IMR-90 (cell line): ENCODE measurements around the gene RPN2. TPM values are rescaled to one million over a fixed set of nuclear protein-coding genes. Genes with fewer than 3 reads are reported as not detected.

ENCODE experiments used
- ATAC-seq: fragments of 200-7000 bp; cut with Tn5 transposase; 2 replicates; pipeline ENCODE4 v1.9.1; 2020; ENCODE audit warnings: low read depth, mild to moderate bottlenecking, moderate library complexity
- BruUV-seq: library from RNA; stranded (reverse); fragments of 400-500 nt; replicated peaks from 2 replicates; lab custom pipeline; 2021; lab: Mats Ljungman, UMichigan
- CTCF ChIA-PET: fragments of 300-600 bp; formaldehyde crosslinking; extraction: SDS; loops from one replicate; lab custom pipeline; 2021; ENCODE audit warnings: antibody characterized with exemption; lab: Yijun Ruan, JAX
- POLR2A ChIA-PET: fragments of 300-600 bp; sonication (Branson Sonifier 250); formaldehyde crosslinking; loops from one replicate; lab custom pipeline; 2022; ENCODE audit warnings: antibody characterized with exemption; ENCODE audit not compliant: unreplicated experiment; lab: Charles Lee
- DNase-seq: peaks from one replicate; pipeline ENCODE4 v3.0.0; 2013
- H2AFZ ChIP-seq: replicated peaks from 2 replicates; pipeline ENCODE3; 2013; ENCODE audit warnings: low read length, mild to moderate bottlenecking; ENCODE audit not compliant: poor library complexity
- H2AK5ac ChIP-seq: 2 replicates; pipeline ENCODE4 v1.6.1; 2013; ENCODE audit warnings: low read depth, low read length, inconsistent platforms
- H2AK9ac ChIP-seq: replicated peaks from 2 replicates; pipeline ENCODE3; 2013; ENCODE audit warnings: mild to moderate bottlenecking, low read depth, low read length, moderate library complexity; ENCODE audit not compliant: poor library complexity
- H2BK120ac ChIP-seq: 2 replicates; pipeline ENCODE4 v1.6.1; 2013; ENCODE audit warnings: low read depth, low read length, inconsistent platforms
- H2BK15ac ChIP-seq: 3 replicates; pipeline ENCODE4 v1.6.1; 2013; ENCODE audit warnings: low read depth, low read length, inconsistent platforms
- H2BK20ac ChIP-seq: 2 replicates; pipeline ENCODE4 v1.6.1; 2013; ENCODE audit warnings: low read depth, mild to moderate bottlenecking, inconsistent platforms, low read length, moderate library complexity
- H2BK5ac ChIP-seq: 2 replicates; pipeline ENCODE4 v1.6.1; 2013; ENCODE audit warnings: mild to moderate bottlenecking, low read depth, low read length, inconsistent platforms; ENCODE audit not compliant: poor library complexity, severe bottlenecking
- H3K14ac ChIP-seq: replicated peaks from 2 replicates; pipeline ENCODE4 v1.6.1; 2013; ENCODE audit warnings: low read depth, low read length, inconsistent platforms
- H3K18ac ChIP-seq: 2 replicates; pipeline ENCODE4 v1.6.1; 2013; ENCODE audit warnings: low read depth, low read length, control low read depth
- H3K23ac ChIP-seq: 2 replicates; pipeline ENCODE4 v1.6.1; 2013; ENCODE audit warnings: low read depth, low read length, inconsistent platforms
- H3K27ac ChIP-seq: 2 replicates; pipeline ENCODE4 v1.5.1; 2013; ENCODE audit warnings: mild to moderate bottlenecking, control low read depth, low read length; ENCODE audit not compliant: insufficient read depth
- H3K27me3 ChIP-seq: 2 replicates; pipeline ENCODE4 v1.6.1; 2013; ENCODE audit warnings: low read length; ENCODE audit not compliant: control insufficient read depth, insufficient read depth
- H3K36me3 ChIP-seq: 2 replicates; pipeline ENCODE4 v1.6.1; 2013; ENCODE audit warnings: low read length, mixed read lengths; ENCODE audit not compliant: control insufficient read depth, insufficient read depth
- H3K4ac ChIP-seq: 2 replicates; pipeline ENCODE4 v1.6.1; 2013; ENCODE audit warnings: low read depth, low read length, inconsistent platforms
- H3K4me1 ChIP-seq: 2 replicates; pipeline ENCODE4 v1.6.1; 2013; ENCODE audit warnings: low read length, mixed read lengths; ENCODE audit not compliant: control insufficient read depth, insufficient read depth
- H3K4me2 ChIP-seq: 2 replicates; pipeline ENCODE4 v1.6.1; 2013; ENCODE audit warnings: low read depth, mild to moderate bottlenecking, control low read depth, low read length, moderate library complexity
- H3K4me3 ChIP-seq: 2 replicates; pipeline ENCODE4 v1.5.1; 2013; ENCODE audit warnings: low read depth, mild to moderate bottlenecking, control low read depth, low read length, moderate library complexity; ENCODE audit not compliant: insufficient read depth
- H3K56ac ChIP-seq: 2 replicates; pipeline ENCODE4 v1.6.1; 2013; ENCODE audit warnings: low read length, inconsistent platforms; ENCODE audit not compliant: insufficient read depth; ENCODE audit errors: extremely low read depth
- H3K79me1 ChIP-seq, 2 experiments: 2 replicates each; pipeline ENCODE4 v1.6.1; 2013; ENCODE audit warnings: low read length in 2 of 2, inconsistent platforms in 1 of 2, low read depth in 1 of 2
- H3K9ac ChIP-seq: 2 replicates; pipeline ENCODE4 v1.6.1; 2013; ENCODE audit warnings: low read depth, low read length, control low read depth
- H3K9me1 ChIP-seq: 2 replicates; pipeline ENCODE4 v1.6.1; 2013; ENCODE audit warnings: low read length, inconsistent platforms; ENCODE audit not compliant: insufficient read depth
- H3K9me3 ChIP-seq: 2 replicates; pipeline ENCODE4 v1.6.1; 2013; ENCODE audit warnings: low read length; ENCODE audit not compliant: control insufficient read depth, insufficient read depth
- H4K20me1 ChIP-seq: 2 replicates; pipeline ENCODE4 v1.6.1; 2013; ENCODE audit warnings: low read length, inconsistent platforms; ENCODE audit not compliant: insufficient read depth
- H4K5ac ChIP-seq: 2 replicates; pipeline ENCODE4 v1.6.1; 2013; ENCODE audit warnings: mild to moderate bottlenecking, low read depth, low read length, control low read depth
- H4K8ac ChIP-seq, 2 experiments: 2 replicates each; pipeline ENCODE4 v1.6.1; 2013; ENCODE audit warnings: low read depth in 2 of 2, low read length in 2 of 2, control low read depth in 1 of 2, inconsistent platforms in 1 of 2
- H4K91ac ChIP-seq: 2 replicates; pipeline ENCODE4 v1.6.1; 2013; ENCODE audit warnings: low read depth, low read length, inconsistent platforms; ENCODE audit not compliant: insufficient read depth
- BHLHE40 ChIP-seq: fragments of 150-350 bp; IDR thresholded peaks from 2 replicates; pipeline ENCODE4 v1.6.1; 2016; ENCODE audit warnings: mild to moderate bottlenecking, low read depth, low read length
- CEBPB ChIP-seq: IDR thresholded peaks from 2 replicates; pipeline ENCODE4 v1.6.1; 2012; ENCODE audit warnings: low read depth, low read length, improper control_type of control experiment
- CHD1 ChIP-seq: IDR thresholded peaks from 2 replicates; pipeline ENCODE4 v1.6.1; 2012; ENCODE audit warnings: low read depth, low read length, improper control_type of control experiment
- CTCF ChIP-seq: conservative IDR thresholded peaks from 2 replicates; pipeline ENCODE4 v1.5.1; 2012; ENCODE audit warnings: mild to moderate bottlenecking, low read depth, low read length, improper control_type of control experiment
- FOS ChIP-seq: fragments of 150-350 bp; IDR thresholded peaks from 2 replicates; pipeline ENCODE4 v1.6.1; 2016; ENCODE audit warnings: low read depth, low read length
- MAFK ChIP-seq: IDR thresholded peaks from 2 replicates; pipeline ENCODE4 v1.6.1; 2012; ENCODE audit warnings: low read depth, low read length, improper control_type of control experiment
- MAZ ChIP-seq: IDR thresholded peaks from 2 replicates; pipeline ENCODE4 v1.6.1; 2012; ENCODE audit warnings: low read depth, mild to moderate bottlenecking, low read length, improper control_type of control experiment, moderate library complexity, borderline replicate concordance
- MXI1 ChIP-seq: IDR thresholded peaks from 2 replicates; pipeline ENCODE4 v1.6.1; 2012; ENCODE audit warnings: low read depth, mild to moderate bottlenecking, low read length, moderate library complexity, borderline replicate concordance
- NFE2L2 ChIP-seq: fragments of 150-350 bp; IDR thresholded peaks from 2 replicates; pipeline ENCODE4 v1.6.1; 2016; ENCODE audit warnings: low read depth, mild to moderate bottlenecking, low read length
- POLR2A ChIP-seq: IDR thresholded peaks from 2 replicates; pipeline ENCODE4 v1.6.1; 2012; ENCODE audit warnings: mild to moderate bottlenecking, low read depth, low read length
- RAD21 ChIP-seq: IDR thresholded peaks from 2 replicates; pipeline ENCODE4 v1.6.1; 2012; ENCODE audit warnings: low read length, improper control_type of control experiment
- RCOR1 ChIP-seq: IDR thresholded peaks from 2 replicates; pipeline ENCODE4 v1.6.1; 2012; ENCODE audit warnings: mild to moderate bottlenecking, low read length, improper control_type of control experiment; ENCODE audit not compliant: insufficient replicate concordance
- RFX5 ChIP-seq: IDR thresholded peaks from 2 replicates; pipeline ENCODE4 v1.8.0; 2012; ENCODE audit warnings: low read depth, mild to moderate bottlenecking, low read length, moderate library complexity
- SMC3 ChIP-seq: fragments of 150-350 bp; IDR thresholded peaks from 2 replicates; pipeline ENCODE4 v1.6.1; 2016; ENCODE audit warnings: low read depth, mild to moderate bottlenecking, antibody characterized with exemption, low read length, moderate library complexity
- USF2 ChIP-seq: fragments of 150-350 bp; IDR thresholded peaks from 2 replicates; pipeline ENCODE4 v1.6.1; 2017; ENCODE audit warnings: mild to moderate bottlenecking, antibody characterized with exemption, low read length, low read depth
- WGBS, 2 experiments: methylation state at CpG; one replicate each; pipeline versions ENCODE4 v1.1.5 to v1.1.7; 2013; ENCODE audit warnings: missing lambda C conversion rate in 2 of 2; ENCODE audit not compliant: insufficient read length in 1 of 2; ENCODE audit errors: extremely low coverage in 2 of 2; 5-methylcytosine and 5-hydroxymethylcytosine counted together
- dilution Hi-C: fragments of 300-500 bp; cut with HindIII; formaldehyde crosslinking; loops from one replicate; pipeline ENCODE4 v1.14.3; 2018; ENCODE audit warnings: low sequenced_read_pairs; ENCODE audit not compliant: unreplicated experiment
- in situ Hi-C: fragments of 300-500 bp; cut with MboI; formaldehyde crosslinking; loops from 3 replicates; pipeline ENCODE4 v1.14.3; 2019; ENCODE audit warnings: low sequenced_read_pairs, inconsistent platforms, mixed read lengths
- intact Hi-C: fragments of 100-400 bp; cut with micrococcal nuclease; formaldehyde crosslinking; loops from 2 replicates; pipeline ENCODE4 v1.10.0; 2022
- polyA plus RNA-seq, 3 experiments: library from polyadenylated mRNA; depleted of rRNA; stranded (reverse); fragments of >200 nt; gene quantifications; 2 replicates each; pipeline ENCODE4 v1.2.3, GENCODE V29; 2012; ENCODE audit warnings: low replicate concordance in 1 of 3
- total RNA-seq: library from RNA; depleted of rRNA; stranded (reverse); fragments of >200 nt; gene quantifications from 2 replicates; pipeline ENCODE4 v1.2.3, GENCODE V29; 2012

The RPN2 gene
- total and polyA plus RNA-seq, 2 of the 4 experiments (the other 2 are of a cell fraction), result 305 to 481 TPM

- ChIA-PET POLR2A (no interaction called here), CTCF (no interaction called here)
- Histone ChIP-seq H4K91ac (no peak overlapping the region; the same call in none of the 2 replicates), H3K9me1 (no peaks in the 10 kb centered on the region), H3K14ac (no peak overlapping the region), H3K36me3 (no peaks in the 10 kb centered on the region), H2AFZ (no peak overlapping the region), H3K4me2 (no peak overlapping the region), H3K79me1 (peaks cover 2% of the 10 kb centered on the region in 2 experiments; a peak in 2 of 4 replicates), H2AK5ac (peak overlapping the region; percentile 35; the same call in 1 of the 2 replicates), H4K20me1 (no peaks in the 10 kb centered on the region), H2AK9ac (peak overlapping the region; percentile 15), H3K56ac (no peak overlapping the region), H3K9ac (no peak overlapping the region), H3K27ac (no peak overlapping the region), H3K9me3 (no peaks in the 10 kb centered on the region), H2BK5ac (no peak overlapping the region), H3K23ac (no peak overlapping the region), H3K4me1 (peaks cover 2% of the 10 kb centered on the region; the same call in 1 of the 2 replicates), H3K27me3 (no peaks in the 10 kb centered on the region; the same call in 1 of the 2 replicates), H2BK15ac (0 out of 3 replicates have a peak overlapping the region, but pooled peaks have one; percentile 18), H3K18ac (no peak overlapping the region), H3K4me3 (no peak overlapping the region), H4K8ac (no peak overlapping the region), H2BK120ac (no peak overlapping the region), H2BK20ac (no peak overlapping the region), H3K4ac (no peak overlapping the region), H4K5ac (no peak overlapping the region)
- dilution Hi-C loops, result no loop called here
- ATAC-seq, result no peak
- no peak for DNase-seq
- intact Hi-C loops, result no loop called here
- in situ Hi-C loops, result loop anchor here (5.0 kb wide), 1 partner anchor 99 kb away; no protein-coding TSS in a partner anchor
- WGBS, 2 experiments, result 85% methylated on average over 5 of the region's 9 CpGs; no CpG with 5 or more reads in 1 of the 2 experiments
- BruUV-seq, result no TSS peak
- TF ChIP-seq CEBPB (no peak), USF2 (no peak), RCOR1 (no peak), RAD21 (no peak), SMC3 (no peak), NFE2L2 (no peak), POLR2A (no peak), BHLHE40 (no peak), MAZ (no peak), FOS (no peak), CHD1 (no peak), MXI1 (no peak), MAFK (no peak), CTCF (no peak), RFX5 (no peak)
Observed at GRCh38 chr20:37283530-37284195, 104.5 kb downstream of the RPN2 start.
